AG04450 (cell line): ENCODE results near the gene PPIL4. TPM values are rescaled to one million over a fixed set of nuclear protein-coding genes. Genes with fewer than 3 reads are reported as not detected.

ENCODE experiments used
- CTCF ChIA-PET: fragments of 300-600, 350-600 bp; formaldehyde crosslinking; extraction: SDS; loops from one replicate; lab custom pipeline; 2022; ENCODE audit warnings: antibody characterized with exemption, inconsistent platforms; lab: Charles Lee
- POLR2A ChIA-PET: fragments of 350-600 bp; formaldehyde crosslinking; extraction: SDS; loops from one replicate; lab custom pipeline; 2021; ENCODE audit warnings: antibody characterized with exemption, inconsistent platforms; lab: Yijun Ruan, JAX
- DNase-seq: peaks from one replicate; pipeline ENCODE4 v3.0.0-alpha.2; 2011; ENCODE audit warnings: low read depth, low spot score
- H3K27ac ChIP-seq: one replicate; pipeline ENCODE4 v1.5.1; 2012; ENCODE audit warnings: low read depth, low read length, control low read depth
- H3K27me3 ChIP-seq: one replicate; pipeline ENCODE4 v1.6.0; 2012; ENCODE audit warnings: low read length; ENCODE audit not compliant: control insufficient read depth, insufficient read depth
- H3K4me3 ChIP-seq: 2 replicates; pipeline ENCODE4 v1.5.1; 2011; ENCODE audit warnings: mild to moderate bottlenecking, low read depth, low read length, control low read depth
- H3K9me3 ChIP-seq: 2 replicates; pipeline ENCODE4 v1.5.1; 2012; ENCODE audit warnings: low read length; ENCODE audit not compliant: control insufficient read depth, insufficient read depth
- polyA plus RNA-seq: library from polyadenylated mRNA; depleted of rRNA; stranded (reverse); fragments of >200 nt; gene quantifications from 2 replicates; pipeline ENCODE4 v1.2.3, GENCODE V29; 2011
- TF ChIP-seq, protein P1 (sequence below): IDR thresholded peaks from 2 replicates; pipeline ENCODE4 v1.5.1; 2011; ENCODE audit warnings: low read depth, low read length, control low read depth, inconsistent platforms

PPIL4 gene
- polyA plus RNA-seq, 1 experiment: 14.7 TPM

DNA sequence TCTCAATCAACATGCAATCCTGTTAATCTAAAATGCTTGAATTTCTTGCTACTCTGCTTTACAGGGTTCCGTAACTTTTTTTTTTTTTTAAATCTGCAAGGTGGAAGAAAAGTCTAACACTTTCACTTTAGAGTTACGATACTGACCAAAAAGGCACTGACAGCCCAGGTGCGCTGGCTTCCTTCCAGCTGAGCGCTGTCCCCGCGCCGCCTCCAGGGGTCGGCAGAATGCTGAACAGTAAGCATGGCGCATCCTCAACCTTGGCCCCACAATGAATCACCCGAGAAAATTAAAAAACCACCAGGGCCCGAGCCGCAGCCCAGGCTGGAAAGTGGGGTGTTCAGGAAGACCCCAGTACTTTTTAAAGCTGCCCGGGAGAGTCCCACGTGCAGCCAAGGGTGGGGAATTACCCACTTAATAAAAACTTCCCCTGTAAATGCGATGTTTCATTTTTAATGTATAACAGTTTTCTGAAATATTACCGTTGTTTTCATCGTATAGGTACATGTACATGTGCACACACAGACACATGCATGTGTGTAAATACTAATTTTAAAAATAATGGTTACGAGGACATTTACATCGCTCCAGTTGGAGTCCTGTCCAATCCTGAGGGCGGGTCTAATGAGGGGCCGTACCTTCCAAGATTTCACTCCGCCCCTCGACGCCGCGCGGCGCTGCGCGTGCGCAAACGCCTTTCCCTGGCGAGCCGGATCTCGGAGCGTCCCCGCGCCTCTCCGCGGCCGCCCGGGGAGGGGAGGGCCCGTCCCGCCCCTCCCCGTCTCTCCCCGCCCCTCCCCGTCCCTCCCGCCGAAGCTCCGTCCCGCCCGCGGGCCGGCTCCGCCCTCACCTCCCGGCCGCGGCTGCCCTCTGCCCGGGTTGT is 19.9 kb upstream of the PPIL4 start, which contains the start of gene GINM1:
Gene GINM1, plus strand, starts transcription at position 849 of the 883 bp plus-strand sequence. CDS start 40 bp downstream, outside the sequence.
- ChIA-PET CTCF (interaction anchor here (0.6 to 1.0 kb wide), 9 partner anchors 14 to 598 kb away, joined by 3 to 7 read pairs (median 4); partner anchors contain the start of genes NUP43 and PPIL4), POLR2A (interaction anchor here (0.7 kb wide), 1 partner anchor 1266 kb away, joined by 4 read pairs; no protein-coding TSS in a partner anchor)

DNA sequence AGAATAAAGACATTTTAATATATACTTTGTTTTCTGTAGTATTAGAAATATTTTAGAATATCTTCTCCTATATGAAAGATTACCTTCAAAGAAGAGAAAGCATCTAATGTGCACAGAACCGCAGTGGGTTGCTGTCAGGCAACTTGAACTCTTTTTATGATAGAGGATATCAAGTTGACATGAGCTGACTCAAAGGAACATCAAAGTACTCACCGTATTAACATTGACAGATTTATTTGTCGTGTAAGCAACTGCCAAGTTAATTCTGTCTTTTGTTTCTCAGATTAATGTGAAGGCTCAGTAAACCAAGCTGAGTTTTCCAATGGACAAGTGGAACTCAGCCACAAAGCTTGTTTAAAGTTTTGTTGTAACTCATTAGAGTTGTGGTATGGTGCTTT is 18.1 kb upstream of the PPIL4 start:
- no peak for DNase-seq
- POLR2A ChIA-PET: no interaction called here

More for the DNA sequence above, 19.9 kb upstream of the PPIL4 start, which contains the start of gene GINM1:
- no peaks in the 10 kb centered on the region; the same call in 1 of the 2 replicates for H3K9me3 ChIP-seq
- H3K27me3 ChIP-seq: no peaks in the 10 kb centered on the region
- peak within 1 kb of the TSS; percentile 88 for H3K4me3 ChIP-seq
- TF ChIP-seq, protein P1, sequence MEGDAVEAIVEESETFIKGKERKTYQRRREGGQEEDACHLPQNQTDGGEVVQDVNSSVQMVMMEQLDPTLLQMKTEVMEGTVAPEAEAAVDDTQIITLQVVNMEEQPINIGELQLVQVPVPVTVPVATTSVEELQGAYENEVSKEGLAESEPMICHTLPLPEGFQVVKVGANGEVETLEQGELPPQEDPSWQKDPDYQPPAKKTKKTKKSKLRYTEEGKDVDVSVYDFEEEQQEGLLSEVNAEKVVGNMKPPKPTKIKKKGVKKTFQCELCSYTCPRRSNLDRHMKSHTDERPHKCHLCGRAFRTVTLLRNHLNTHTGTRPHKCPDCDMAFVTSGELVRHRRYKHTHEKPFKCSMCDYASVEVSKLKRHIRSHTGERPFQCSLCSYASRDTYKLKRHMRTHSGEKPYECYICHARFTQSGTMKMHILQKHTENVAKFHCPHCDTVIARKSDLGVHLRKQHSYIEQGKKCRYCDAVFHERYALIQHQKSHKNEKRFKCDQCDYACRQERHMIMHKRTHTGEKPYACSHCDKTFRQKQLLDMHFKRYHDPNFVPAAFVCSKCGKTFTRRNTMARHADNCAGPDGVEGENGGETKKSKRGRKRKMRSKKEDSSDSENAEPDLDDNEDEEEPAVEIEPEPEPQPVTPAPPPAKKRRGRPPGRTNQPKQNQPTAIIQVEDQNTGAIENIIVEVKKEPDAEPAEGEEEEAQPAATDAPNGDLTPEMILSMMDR: peak; percentile 74
- peak; percentile 86 for DNase-seq
- peak within 1 kb of the TSS; percentile 61 for H3K27ac ChIP-seq

DNA sequence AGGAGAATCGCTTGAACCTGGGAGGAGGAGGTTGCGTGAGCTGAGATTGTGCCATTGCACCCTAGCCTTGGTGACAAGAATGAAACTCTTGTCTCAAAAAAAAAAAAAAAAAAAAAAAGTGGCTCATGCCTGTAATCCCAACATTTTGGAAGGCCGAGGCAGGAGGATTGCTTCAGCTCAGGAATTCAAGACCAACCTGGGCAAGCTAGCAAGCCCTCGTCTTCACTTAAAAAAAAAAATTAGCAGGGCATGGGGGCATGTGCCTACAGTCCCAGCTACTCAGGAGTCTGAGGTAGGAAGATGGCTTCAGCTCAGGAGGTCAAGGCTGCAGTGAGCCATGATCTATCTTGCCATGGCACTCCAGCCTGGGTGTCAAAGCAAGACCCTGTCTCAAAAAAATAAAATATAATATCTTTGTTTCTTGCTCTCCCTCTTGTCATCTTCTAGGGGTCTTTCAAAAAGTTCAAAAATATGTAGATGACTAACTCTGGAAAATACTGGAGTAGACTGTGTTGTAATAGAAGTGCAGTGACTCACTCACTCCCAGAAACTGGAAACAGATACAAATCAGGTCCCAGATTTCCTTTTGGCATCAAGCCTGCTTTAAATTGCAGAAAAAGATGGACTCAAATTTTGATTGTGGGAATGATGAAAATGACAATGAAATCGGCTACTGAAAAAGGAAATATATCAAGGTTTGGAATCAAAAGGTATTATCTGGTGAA is 17.5 kb upstream of the PPIL4 start:
- CTCF ChIA-PET: interaction anchor here (0.5 to 1.1 kb wide), 3 partner anchors 15 to 160 kb away, joined by 3 to 4 read pairs (median 3); no protein-coding TSS in a partner anchor
- POLR2A ChIA-PET: interaction anchor here (0.7 kb wide), 1 partner anchor 110 kb away, joined by 7 read pairs; no protein-coding TSS in a partner anchor
- Histone ChIP-seq H3K4me3 (no peak overlapping the region), H3K9me3 (no peaks in the 10 kb centered on the region; the same call in 1 of the 2 replicates), H3K27ac (peak overlapping the region; percentile 47), H3K27me3 (peaks cover 3% of the 10 kb centered on the region)
- DNase-seq: peak; percentile 37
- TF ChIP-seq, protein P1: no peak

More for the DNA sequence above, 18.1 kb upstream of the PPIL4 start:
- H3K27ac ChIP-seq: no peak overlapping the region
- CTCF ChIA-PET: no interaction called here
- H3K9me3 ChIP-seq: no peaks in the 10 kb centered on the region; the same call in 1 of the 2 replicates
- TF ChIP-seq, protein P1: no peak
- H3K27me3 ChIP-seq: peaks cover 3% of the 10 kb centered on the region
- no peak overlapping the region for H3K4me3 ChIP-seq

DNA sequence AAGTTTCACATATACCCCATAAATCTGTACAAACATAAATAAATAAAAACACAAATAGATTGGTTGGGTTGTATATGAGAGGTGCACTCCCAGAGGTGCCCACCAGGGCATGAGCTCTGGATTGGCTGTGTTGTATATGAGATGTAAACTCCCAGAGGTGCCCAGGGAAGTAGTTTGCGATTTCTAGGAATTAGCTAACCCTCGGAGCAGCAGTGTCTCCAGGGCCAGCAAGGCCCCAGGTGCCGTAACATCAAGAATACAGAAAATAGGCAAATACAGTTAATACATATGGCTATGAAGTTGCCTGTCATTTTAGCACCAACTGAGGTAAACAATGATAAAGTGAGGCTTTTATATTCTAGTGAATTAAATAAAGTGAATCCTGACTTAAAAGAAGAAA is 14.9 kb upstream of the PPIL4 start:
- CTCF ChIA-PET: interaction anchor here (0.9 to 1.6 kb wide), 6 partner anchors 8 to 192 kb away, joined by 3 to 9 read pairs (median 3); partner anchors contain the start of gene PPIL4
- POLR2A ChIA-PET: no interaction called here
- Histone ChIP-seq H3K9me3 (no peaks in the 10 kb centered on the region), H3K27ac (no peak overlapping the region), H3K4me3 (no peak overlapping the region), H3K27me3 (peaks cover 5% of the 10 kb centered on the region)
- no peak for DNase-seq
- TF ChIP-seq, protein P1: peak; percentile 66
